ENCODE measurements around the gene LYPD3. TPM values are rescaled to one million over a fixed set of nuclear protein-coding genes. Genes with fewer than 3 reads are reported as not detected.

The LYPD3 gene
- total RNA-seq, 2 experiments from 2014 or later: not detected

DNA sequence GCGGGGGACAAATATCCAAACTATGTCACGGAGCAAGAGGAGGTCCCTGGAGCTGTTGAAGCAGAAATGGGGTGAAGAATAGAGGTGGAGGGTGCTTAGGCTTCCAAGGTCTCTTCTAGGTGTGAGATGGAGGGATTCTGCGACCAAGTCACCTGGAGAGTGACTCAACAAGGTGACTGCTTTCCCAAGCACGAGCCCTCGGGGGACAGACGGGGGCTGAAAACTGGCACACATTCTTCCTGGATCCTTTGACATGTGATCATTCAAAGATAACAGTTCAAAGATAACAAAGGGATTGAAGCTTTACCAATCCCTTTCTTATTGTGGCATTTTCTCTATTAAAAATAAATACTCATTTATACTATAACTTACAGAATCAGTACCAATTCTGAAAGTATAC is 53.0 kb downstream of the LYPD3 start:
- Histone ChIP-seq H3K9me3 (ENCODE audit: low read length) (no peaks in the 10 kb centered on the region), H3K4me2 (ENCODE audit: low read length) (no peak overlapping the region), H4K20me1 (ENCODE audit: insufficient read depth, low read length) (no peaks in the 10 kb centered on the region), H3K4me3 (ENCODE audit: low read depth, low read length, poor library complexity, severe bottlenecking) (no peak overlapping the region), H3K79me2 (ENCODE audit: insufficient read depth, low read depth, low read length) (no peaks in the 10 kb centered on the region), H3K9me2 (ENCODE audit: insufficient read depth, low read length) (no peaks in the 10 kb centered on the region), H3K36me3 (ENCODE audit: insufficient read depth, low read length) (no peaks in the 10 kb centered on the region), H3K27ac (ENCODE audit: low read depth, low read length, poor library complexity, severe bottlenecking) (no peak overlapping the region), H3K4me1 (ENCODE audit: insufficient read depth, low read length, poor library complexity, severe bottlenecking) (no peaks in the 10 kb centered on the region), H2AFZ (ENCODE audit: low read length) (no peak overlapping the region)
- CTCF ChIA-PET (ENCODE audit: unreplicated experiment): no interaction called here
- intact Hi-C loops (cut with micrococcal nuclease; ENCODE audit: unreplicated experiment): no loop called here
- no peak for DNase-seq (ENCODE audit: low spot score)
- POLR2A ChIA-PET: no interaction called here
- no TSS peak for BruUV-seq (replicated peaks)
- TF ChIP-seq, protein P1, sequence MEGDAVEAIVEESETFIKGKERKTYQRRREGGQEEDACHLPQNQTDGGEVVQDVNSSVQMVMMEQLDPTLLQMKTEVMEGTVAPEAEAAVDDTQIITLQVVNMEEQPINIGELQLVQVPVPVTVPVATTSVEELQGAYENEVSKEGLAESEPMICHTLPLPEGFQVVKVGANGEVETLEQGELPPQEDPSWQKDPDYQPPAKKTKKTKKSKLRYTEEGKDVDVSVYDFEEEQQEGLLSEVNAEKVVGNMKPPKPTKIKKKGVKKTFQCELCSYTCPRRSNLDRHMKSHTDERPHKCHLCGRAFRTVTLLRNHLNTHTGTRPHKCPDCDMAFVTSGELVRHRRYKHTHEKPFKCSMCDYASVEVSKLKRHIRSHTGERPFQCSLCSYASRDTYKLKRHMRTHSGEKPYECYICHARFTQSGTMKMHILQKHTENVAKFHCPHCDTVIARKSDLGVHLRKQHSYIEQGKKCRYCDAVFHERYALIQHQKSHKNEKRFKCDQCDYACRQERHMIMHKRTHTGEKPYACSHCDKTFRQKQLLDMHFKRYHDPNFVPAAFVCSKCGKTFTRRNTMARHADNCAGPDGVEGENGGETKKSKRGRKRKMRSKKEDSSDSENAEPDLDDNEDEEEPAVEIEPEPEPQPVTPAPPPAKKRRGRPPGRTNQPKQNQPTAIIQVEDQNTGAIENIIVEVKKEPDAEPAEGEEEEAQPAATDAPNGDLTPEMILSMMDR (conservative IDR thresholded peaks at IDR 0.05; ENCODE audit: low read length): no peak
- TF ChIP-seq EZH2phosphoT487 (IDR thresholded peaks at IDR 0.05; ENCODE audit: borderline replicate concordance, low read depth, low read length): no peak

Other genes with a start within 250 kb of the LYPD3 start
- not detected in 2 replicates for gene PSG9, start 196.1 kb downstream of the LYPD3 start, total RNA-seq (2014; rRNA removed; shearing (Covaris generic))
- gene PSG9, start 196.1 kb downstream of the LYPD3 start, total RNA-seq (2022): not detected in 2 replicates
- not detected in 2 replicates for gene CD177, start 111.9 kb downstream of the LYPD3 start, total RNA-seq (2014; rRNA removed; shearing (Covaris generic))
- gene CD177, start 111.9 kb downstream of the LYPD3 start, total RNA-seq (2022): not detected in 2 replicates
- not detected in 2 replicates for gene TEX101, start 50.7 kb downstream of the LYPD3 start, total RNA-seq (2014; rRNA removed; shearing (Covaris generic))
- not detected in 2 replicates for gene TEX101, start 50.7 kb downstream of the LYPD3 start, total RNA-seq (2022)
- 12.9 and 20.6 TPM in 2 replicates for gene PHLDB3, start 39.1 kb upstream of the LYPD3 start, total RNA-seq (2014; rRNA removed; shearing (Covaris generic))
- gene PHLDB3, start 39.1 kb upstream of the LYPD3 start, total RNA-seq (2022): 6.0 and 9.9 TPM in 2 replicates
- gene ETHE1, start 61.6 kb upstream of the LYPD3 start, total RNA-seq (2014; rRNA removed; shearing (Covaris generic)): 1.7 and 5.7 TPM in 2 replicates
- gene ETHE1, start 61.6 kb upstream of the LYPD3 start, total RNA-seq (2022): 6.2 and 6.4 TPM in 2 replicates
- not detected in 2 replicates for gene ZNF575, start 67.6 kb upstream of the LYPD3 start, total RNA-seq (2014; rRNA removed; shearing (Covaris generic))
- gene ZNF575, start 67.6 kb upstream of the LYPD3 start, total RNA-seq (2022): 2.0 and 2.7 TPM in 2 replicates
- 28.7 and 35.9 TPM in 2 replicates for gene XRCC1, start 109.9 kb upstream of the LYPD3 start, total RNA-seq (2014; rRNA removed; shearing (Covaris generic))
- 27.2 and 33.7 TPM in 2 replicates for gene XRCC1, start 109.9 kb upstream of the LYPD3 start, total RNA-seq (2022)
- 4.9 and 11.5 TPM in 2 replicates for gene PINLYP, start 110.2 kb upstream of the LYPD3 start, total RNA-seq (2014; rRNA removed; shearing (Covaris generic))
- gene PINLYP, start 110.2 kb upstream of the LYPD3 start, total RNA-seq (2022): 0.40 and 0.81 TPM in 2 replicates
- gene IRGQ, start 130.5 kb upstream of the LYPD3 start, total RNA-seq (2014; rRNA removed; shearing (Covaris generic)): 6.4 and 23.0 TPM in 2 replicates
- gene IRGQ, start 130.5 kb upstream of the LYPD3 start, total RNA-seq (2022): 15.1 and 15.3 TPM in 2 replicates
- 11.6 and 20.2 TPM in 2 replicates for gene ZNF576, start 131.0 kb upstream of the LYPD3 start, total RNA-seq (2014; rRNA removed; shearing (Covaris generic))
- gene ZNF576, start 131.0 kb upstream of the LYPD3 start, total RNA-seq (2022): 14.5 and 17.8 TPM in 2 replicates
- 0.36 and 0.73 TPM in 2 replicates for gene SRRM5, start 146.5 kb upstream of the LYPD3 start, total RNA-seq (2014; rRNA removed; shearing (Covaris generic))
- 0.61 and 0.85 TPM in 2 replicates for gene SRRM5, start 146.5 kb upstream of the LYPD3 start, total RNA-seq (2022)
- gene ZNF428, start 154.0 kb upstream of the LYPD3 start, total RNA-seq (2014; rRNA removed; shearing (Covaris generic)): 91.1 and 98.1 TPM in 2 replicates
- gene ZNF428, start 154.0 kb upstream of the LYPD3 start, total RNA-seq (2022): 28.5 and 31.0 TPM in 2 replicates
- 0.05 TPM in 1 of 2 replicates, not detected in the other for gene CADM4, start 174.2 kb upstream of the LYPD3 start, total RNA-seq (2014; rRNA removed; shearing (Covaris generic))
- not detected in 2 replicates for gene CADM4, start 174.2 kb upstream of the LYPD3 start, total RNA-seq (2022)
- gene PLAUR, start 204.6 kb upstream of the LYPD3 start, total RNA-seq (2014; rRNA removed; shearing (Covaris generic)): 0.41 TPM in 1 of 2 replicates, not detected in the other
- gene PLAUR, start 204.6 kb upstream of the LYPD3 start, total RNA-seq (2022): 0.57 and 0.76 TPM in 2 replicates

Data from OCI-LY7 (cell line).